HG02938 (cell line): ENCODE measurements around the gene GATAD2A.
"Not testable (repeated sequence)": the region's sequence is repeated elsewhere in the genome, so short reads cannot be mapped to it uniquely, and the experiment has no call there.

Experiments
- ATAC-seq: cut with Tn5 transposase; IDR thresholded peaks from one replicate; pipeline ENCODE4 v1.9.1; 2021; ENCODE audit warnings: mild to moderate bottlenecking, moderate library complexity; ENCODE audit not compliant: unreplicated experiment

GATAD2A gene

GRCh38 chr19:19404879-19405860, at the start of gene GATAD2A:
GATAD2A (plus strand) TSS chr19:19405675; CDS start chr19:19465346, 59,671 bp downstream.
- ATAC-seq = peak; percentile 55

- no peak for ATAC-seq
Observed at GRCh38 chr19:19356500-19356899, 49.0 kb upstream of the GATAD2A start.

- no peak for ATAC-seq
Observed at GRCh38 chr19:19356901-19357566, 48.4 kb upstream of the GATAD2A start.

GRCh38 chr19:19361075-19361594, 44.3 kb upstream of the GATAD2A start:
- no peak for ATAC-seq

- no peak for ATAC-seq
Observed at GRCh38 chr19:19362075-19362474, 43.4 kb upstream of the GATAD2A start.

GRCh38 chr19:19366434-19367396, 38.8 kb upstream of the GATAD2A start:
- no peak for ATAC-seq

GRCh38 chr19:19368087-19368486, 37.4 kb upstream of the GATAD2A start:
- no peak for ATAC-seq

- ATAC-seq = no peak
Observed at GRCh38 chr19:19371059-19371458, 34.4 kb upstream of the GATAD2A start.

- ATAC-seq = no peak
Observed at GRCh38 chr19:19372656-19373416, 32.6 kb upstream of the GATAD2A start.

GRCh38 chr19:19379527-19379926, 25.9 kb upstream of the GATAD2A start:
- ATAC-seq = no peak

- ATAC-seq = not testable (repeated sequence)
Observed at GRCh38 chr19:19380316-19380715, 25.2 kb upstream of the GATAD2A start.

GRCh38 chr19:19381007-19381926, 24.2 kb upstream of the GATAD2A start:
- ATAC-seq = no peak

GRCh38 chr19:19382118-19382517, 23.4 kb upstream of the GATAD2A start:
- no peak for ATAC-seq

GRCh38 chr19:19384486-19384885, 21.0 kb upstream of the GATAD2A start:
- ATAC-seq = no peak

- ATAC-seq = peak; percentile 94
Observed at GRCh38 chr19:19385131-19385895, 20.2 kb upstream of the GATAD2A start.

GRCh38 chr19:19385896-19386869, 19.3 kb upstream of the GATAD2A start:
- peak; percentile 9 for ATAC-seq

- no peak for ATAC-seq
Observed at GRCh38 chr19:19387108-19387507, 18.4 kb upstream of the GATAD2A start.
